Neural cell (in vitro differentiated cells): Measurements from ENCODE around the gene PLEKHA1. TPM values are rescaled to one million over a fixed set of nuclear protein-coding genes. Genes with fewer than 3 reads are reported as not detected.

ENCODE experiments used
- H2AFZ ChIP-seq: fragments of 200-600, 300-800 bp; sonication (generic), shearing (Covaris generic); 2 replicates; pipeline ENCODE4 v1.6.0; 2014; ENCODE audit warnings: low read depth, mild to moderate bottlenecking, antibody characterized with exemption, low read length, moderate library complexity
- H3F3A ChIP-seq: fragments of 200-600 bp; shearing (Covaris generic); 2 replicates; pipeline ENCODE4 v1.6.1; 2016; ENCODE audit warnings: mild to moderate bottlenecking, moderate library complexity, mixed read lengths, antibody characterized with exemption, low read length; ENCODE audit not compliant: insufficient read depth, poor library complexity, severe bottlenecking
- H3K27ac ChIP-seq: fragments of 200-600, 300-800 bp; sonication (generic), shearing (Covaris generic); 2 replicates; pipeline ENCODE4 v1.5.1; 2014; ENCODE audit warnings: mild to moderate bottlenecking, low read length, moderate library complexity
- H3K27me3 ChIP-seq: fragments of 300-800, 200-600 bp; sonication (generic), shearing (Covaris generic); 2 replicates; pipeline ENCODE4 v1.6.0; 2014; ENCODE audit warnings: mild to moderate bottlenecking, low read depth, low read length, moderate library complexity; ENCODE audit not compliant: insufficient read depth
- H3K36me3 ChIP-seq: fragments of 300-800, 200-600 bp; sonication (generic), shearing (Covaris generic); 2 replicates; pipeline ENCODE4 v1.5.1; 2014; ENCODE audit warnings: mild to moderate bottlenecking, antibody characterized with exemption, low read length, moderate library complexity; ENCODE audit not compliant: insufficient read depth
- H3K4me2 ChIP-seq: fragments of 300-800, 200-600 bp; sonication (generic), shearing (Covaris generic); 2 replicates; pipeline ENCODE4 v1.6.0; 2014; ENCODE audit warnings: mild to moderate bottlenecking, low read length
- H3K4me3 ChIP-seq: fragments of 300-800, 200-600 bp; sonication (generic), shearing (Covaris generic); 2 replicates; pipeline ENCODE4 v1.5.1; 2014; ENCODE audit warnings: mild to moderate bottlenecking, low read length, moderate library complexity
- H3K79me2 ChIP-seq: fragments of 200-600 bp; shearing (Covaris generic); replicated peaks from 2 replicates; pipeline ENCODE4 v1.6.0; 2014; ENCODE audit warnings: mild to moderate bottlenecking, low read length, moderate library complexity; ENCODE audit not compliant: insufficient read depth
- H3K9ac ChIP-seq: fragments of 300-800, 200-600 bp; sonication (generic), shearing (Covaris generic); 2 replicates; pipeline ENCODE4 v1.6.1; 2016; ENCODE audit warnings: mild to moderate bottlenecking, low read length, mixed read lengths
- H3K9me2 ChIP-seq: fragments of 200-600 bp; shearing (Covaris generic); 2 replicates; pipeline ENCODE4 v1.6.1; 2016; ENCODE audit warnings: mild to moderate bottlenecking, low read length, mixed read lengths; ENCODE audit not compliant: insufficient read depth
- H3K9me3 ChIP-seq: fragments of 200-600, 300-800 bp; sonication (generic), shearing (Covaris generic); 2 replicates; pipeline ENCODE4 v1.6.1; 2016; ENCODE audit warnings: mild to moderate bottlenecking, mixed run types, low read length, moderate library complexity, mixed read lengths
- H4K20me1 ChIP-seq: fragments of 200-600 bp; shearing (Covaris generic); 2 replicates; pipeline ENCODE4 v1.6.1; 2016; ENCODE audit warnings: mild to moderate bottlenecking, mixed run types; ENCODE audit not compliant: insufficient read depth
- EP300 ChIP-seq: fragments of 450-650 bp; conservative IDR thresholded peaks from 2 replicates; pipeline ENCODE4 v1.6.1; 2014; ENCODE audit warnings: antibody characterized with exemption, mild to moderate bottlenecking, moderate library complexity; ENCODE audit not compliant: poor library complexity, severe bottlenecking
- EZH2 ChIP-seq: fragments of 200-600, 300-800 bp; shearing (Covaris generic), sonication (generic); IDR thresholded peaks from 2 replicates; pipeline ENCODE4 v1.6.1; 2014; ENCODE audit warnings: antibody characterized with exemption, low read length, borderline replicate concordance, mild to moderate bottlenecking; ENCODE audit not compliant: insufficient read depth, poor library complexity, severe bottlenecking
- MXI1 ChIP-seq: fragments of 450-650 bp; conservative IDR thresholded peaks from 2 replicates; pipeline ENCODE4 v1.6.1; 2014; ENCODE audit warnings: antibody characterized with exemption, mild to moderate bottlenecking; ENCODE audit not compliant: poor library complexity, severe bottlenecking
- POLR2AphosphoS5 ChIP-seq: IDR thresholded peaks from 2 replicates; pipeline ENCODE4 v1.6.1; 2012
- RAD21 ChIP-seq: fragments of 450-650 bp; conservative IDR thresholded peaks from 2 replicates; pipeline ENCODE4 v1.6.1; 2014; ENCODE audit warnings: antibody characterized with exemption, mild to moderate bottlenecking, moderate library complexity
- SMC3 ChIP-seq: fragments of 450-650 bp; conservative IDR thresholded peaks from 2 replicates; pipeline ENCODE4 v1.6.1; 2014; ENCODE audit warnings: antibody characterized with exemption, mild to moderate bottlenecking, moderate library complexity; ENCODE audit not compliant: poor library complexity
- TAF1 ChIP-seq: IDR thresholded peaks from 2 replicates; pipeline ENCODE4 v1.6.1; 2012; ENCODE audit warnings: low read depth
- polyA plus RNA-seq: library from polyadenylated mRNA; depleted of rRNA; stranded (reverse); fragments of >200 nt; gene quantifications from 2 replicates; pipeline ENCODE4 v1.2.3, GENCODE V29; 2014
- TF ChIP-seq, protein P1 (sequence below): IDR thresholded peaks from 2 replicates; pipeline ENCODE4 v1.6.1; 2012; ENCODE audit warnings: borderline replicate concordance
- TF ChIP-seq, protein P2 (sequence below): fragments of 450-650 bp; IDR thresholded peaks from 2 replicates; pipeline ENCODE4 v1.5.1; 2014; ENCODE audit warnings: antibody characterized with exemption, mild to moderate bottlenecking, moderate library complexity; ENCODE audit not compliant: poor library complexity, severe bottlenecking

The PLEKHA1 gene
- polyA plus RNA-seq, 1 donor from 2014 or later, result 91.9 TPM

DNA sequence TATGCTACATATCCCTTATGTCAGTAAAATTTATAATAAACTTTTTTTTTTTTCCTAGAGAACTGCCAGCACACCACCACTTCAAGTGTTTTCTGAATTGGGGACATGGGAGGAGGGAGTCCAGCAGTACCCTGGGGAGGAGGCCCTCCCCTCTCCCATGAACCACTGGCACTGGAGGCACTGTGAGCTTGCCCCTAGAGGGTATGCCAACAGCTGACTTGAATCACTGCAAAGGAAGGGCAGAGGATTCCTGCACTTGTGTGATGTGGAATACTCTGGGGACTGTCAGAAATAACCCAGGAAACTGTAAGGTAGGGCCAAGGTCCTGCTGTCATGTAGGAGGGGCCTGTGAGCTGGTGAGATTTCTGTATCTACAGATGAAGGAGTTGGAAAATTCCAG, 71.4 kb downstream of the PLEKHA1 start:
- H3K36me3 ChIP-seq, result no peaks in the 10 kb centered on the region
- no peak overlapping the region for H3K4me3 ChIP-seq
- H3K9me3 ChIP-seq, result no peaks in the 10 kb centered on the region
- no peaks in the 10 kb centered on the region for H3K27me3 ChIP-seq
- no peak for TF ChIP-seq SMC3
- TF ChIP-seq MXI1, result no peak
- TF ChIP-seq EP300, result no peak
- no peak for TF ChIP-seq POLR2AphosphoS5
- TF ChIP-seq TAF1, result no peak
- TF ChIP-seq, protein P1, sequence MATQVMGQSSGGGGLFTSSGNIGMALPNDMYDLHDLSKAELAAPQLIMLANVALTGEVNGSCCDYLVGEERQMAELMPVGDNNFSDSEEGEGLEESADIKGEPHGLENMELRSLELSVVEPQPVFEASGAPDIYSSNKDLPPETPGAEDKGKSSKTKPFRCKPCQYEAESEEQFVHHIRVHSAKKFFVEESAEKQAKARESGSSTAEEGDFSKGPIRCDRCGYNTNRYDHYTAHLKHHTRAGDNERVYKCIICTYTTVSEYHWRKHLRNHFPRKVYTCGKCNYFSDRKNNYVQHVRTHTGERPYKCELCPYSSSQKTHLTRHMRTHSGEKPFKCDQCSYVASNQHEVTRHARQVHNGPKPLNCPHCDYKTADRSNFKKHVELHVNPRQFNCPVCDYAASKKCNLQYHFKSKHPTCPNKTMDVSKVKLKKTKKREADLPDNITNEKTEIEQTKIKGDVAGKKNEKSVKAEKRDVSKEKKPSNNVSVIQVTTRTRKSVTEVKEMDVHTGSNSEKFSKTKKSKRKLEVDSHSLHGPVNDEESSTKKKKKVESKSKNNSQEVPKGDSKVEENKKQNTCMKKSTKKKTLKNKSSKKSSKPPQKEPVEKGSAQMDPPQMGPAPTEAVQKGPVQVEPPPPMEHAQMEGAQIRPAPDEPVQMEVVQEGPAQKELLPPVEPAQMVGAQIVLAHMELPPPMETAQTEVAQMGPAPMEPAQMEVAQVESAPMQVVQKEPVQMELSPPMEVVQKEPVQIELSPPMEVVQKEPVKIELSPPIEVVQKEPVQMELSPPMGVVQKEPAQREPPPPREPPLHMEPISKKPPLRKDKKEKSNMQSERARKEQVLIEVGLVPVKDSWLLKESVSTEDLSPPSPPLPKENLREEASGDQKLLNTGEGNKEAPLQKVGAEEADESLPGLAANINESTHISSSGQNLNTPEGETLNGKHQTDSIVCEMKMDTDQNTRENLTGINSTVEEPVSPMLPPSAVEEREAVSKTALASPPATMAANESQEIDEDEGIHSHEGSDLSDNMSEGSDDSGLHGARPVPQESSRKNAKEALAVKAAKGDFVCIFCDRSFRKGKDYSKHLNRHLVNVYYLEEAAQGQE, result no peak
- TF ChIP-seq EZH2, result no peak
- TF ChIP-seq, protein P2, sequence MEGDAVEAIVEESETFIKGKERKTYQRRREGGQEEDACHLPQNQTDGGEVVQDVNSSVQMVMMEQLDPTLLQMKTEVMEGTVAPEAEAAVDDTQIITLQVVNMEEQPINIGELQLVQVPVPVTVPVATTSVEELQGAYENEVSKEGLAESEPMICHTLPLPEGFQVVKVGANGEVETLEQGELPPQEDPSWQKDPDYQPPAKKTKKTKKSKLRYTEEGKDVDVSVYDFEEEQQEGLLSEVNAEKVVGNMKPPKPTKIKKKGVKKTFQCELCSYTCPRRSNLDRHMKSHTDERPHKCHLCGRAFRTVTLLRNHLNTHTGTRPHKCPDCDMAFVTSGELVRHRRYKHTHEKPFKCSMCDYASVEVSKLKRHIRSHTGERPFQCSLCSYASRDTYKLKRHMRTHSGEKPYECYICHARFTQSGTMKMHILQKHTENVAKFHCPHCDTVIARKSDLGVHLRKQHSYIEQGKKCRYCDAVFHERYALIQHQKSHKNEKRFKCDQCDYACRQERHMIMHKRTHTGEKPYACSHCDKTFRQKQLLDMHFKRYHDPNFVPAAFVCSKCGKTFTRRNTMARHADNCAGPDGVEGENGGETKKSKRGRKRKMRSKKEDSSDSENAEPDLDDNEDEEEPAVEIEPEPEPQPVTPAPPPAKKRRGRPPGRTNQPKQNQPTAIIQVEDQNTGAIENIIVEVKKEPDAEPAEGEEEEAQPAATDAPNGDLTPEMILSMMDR, result no peak
- no peak for TF ChIP-seq RAD21
- H3F3A ChIP-seq, result no peaks in the 10 kb centered on the region
- no peaks in the 10 kb centered on the region for H3K9me2 ChIP-seq
- no peaks in the 10 kb centered on the region for H4K20me1 ChIP-seq
- no peak overlapping the region for H2AFZ ChIP-seq
- H3K9ac ChIP-seq, result no peak overlapping the region
- H3K27ac ChIP-seq, result no peak overlapping the region
- no peak overlapping the region for H3K4me2 ChIP-seq
- H3K79me2 ChIP-seq, result no peaks in the 10 kb centered on the region

DNA sequence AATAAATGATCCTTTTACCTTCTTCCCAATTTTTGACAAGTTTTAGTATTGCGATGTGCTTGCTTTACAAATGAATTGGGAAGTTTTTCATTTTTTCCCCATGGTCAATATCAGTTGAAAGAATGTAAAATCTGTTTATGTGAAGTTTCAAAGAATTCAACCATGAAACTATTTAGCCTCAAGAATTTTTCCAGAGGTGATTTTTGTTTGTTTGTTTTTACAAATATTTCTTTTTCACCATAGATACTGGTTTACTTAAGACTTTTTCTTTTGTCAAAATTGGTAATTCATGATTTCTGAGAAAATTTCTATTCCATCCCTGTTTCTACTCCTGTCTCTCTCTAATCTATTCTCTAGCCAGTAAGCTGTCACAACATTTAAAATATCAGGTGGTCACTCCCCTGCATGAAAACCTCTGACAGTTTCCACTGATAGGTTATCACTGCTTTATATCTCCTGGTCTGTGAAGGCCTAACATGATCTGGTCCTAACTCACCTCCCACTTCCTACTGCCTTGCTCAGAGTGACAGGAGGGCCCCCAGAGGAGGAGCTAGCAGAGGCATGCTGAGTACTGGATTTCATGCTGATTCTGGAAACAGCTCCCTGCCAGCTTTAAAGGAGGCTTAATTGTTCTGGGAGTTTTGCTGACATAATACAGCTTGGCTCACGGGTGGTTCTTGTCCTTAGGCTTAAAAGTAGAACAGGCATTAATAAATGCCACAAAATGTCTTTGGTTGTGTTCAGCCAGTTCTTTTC, 72.3 kb downstream of the PLEKHA1 start:
- no peaks in the 10 kb centered on the region for H3K79me2 ChIP-seq
- H3F3A ChIP-seq, result no peaks in the 10 kb centered on the region
- no peaks in the 10 kb centered on the region for H3K27me3 ChIP-seq
- no peak overlapping the region for H3K4me2 ChIP-seq
- H3K9me3 ChIP-seq, result no peaks in the 10 kb centered on the region
- no peak overlapping the region for H3K9ac ChIP-seq
- no peak for TF ChIP-seq MXI1
- no peak for TF ChIP-seq SMC3
- no peak for TF ChIP-seq EZH2
- TF ChIP-seq TAF1, result no peak
- TF ChIP-seq, protein P2, result no peak
- H3K27ac ChIP-seq, result no peak overlapping the region
- no peak overlapping the region for H2AFZ ChIP-seq
- no peaks in the 10 kb centered on the region for H4K20me1 ChIP-seq
- no peaks in the 10 kb centered on the region for H3K36me3 ChIP-seq
- no peaks in the 10 kb centered on the region for H3K9me2 ChIP-seq
- H3K4me3 ChIP-seq, result no peak overlapping the region
